Measurements from ENCODE around the gene APBB2.

The APBB2 gene

GRCh38 chr4:41044791-41045190 is 169.6 kb downstream of the APBB2 start:
- TF ChIP-seq, protein P1, sequence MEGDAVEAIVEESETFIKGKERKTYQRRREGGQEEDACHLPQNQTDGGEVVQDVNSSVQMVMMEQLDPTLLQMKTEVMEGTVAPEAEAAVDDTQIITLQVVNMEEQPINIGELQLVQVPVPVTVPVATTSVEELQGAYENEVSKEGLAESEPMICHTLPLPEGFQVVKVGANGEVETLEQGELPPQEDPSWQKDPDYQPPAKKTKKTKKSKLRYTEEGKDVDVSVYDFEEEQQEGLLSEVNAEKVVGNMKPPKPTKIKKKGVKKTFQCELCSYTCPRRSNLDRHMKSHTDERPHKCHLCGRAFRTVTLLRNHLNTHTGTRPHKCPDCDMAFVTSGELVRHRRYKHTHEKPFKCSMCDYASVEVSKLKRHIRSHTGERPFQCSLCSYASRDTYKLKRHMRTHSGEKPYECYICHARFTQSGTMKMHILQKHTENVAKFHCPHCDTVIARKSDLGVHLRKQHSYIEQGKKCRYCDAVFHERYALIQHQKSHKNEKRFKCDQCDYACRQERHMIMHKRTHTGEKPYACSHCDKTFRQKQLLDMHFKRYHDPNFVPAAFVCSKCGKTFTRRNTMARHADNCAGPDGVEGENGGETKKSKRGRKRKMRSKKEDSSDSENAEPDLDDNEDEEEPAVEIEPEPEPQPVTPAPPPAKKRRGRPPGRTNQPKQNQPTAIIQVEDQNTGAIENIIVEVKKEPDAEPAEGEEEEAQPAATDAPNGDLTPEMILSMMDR (conservative IDR thresholded peaks at IDR 0.05; ENCODE audit: low read depth, low read length), result no peak
- no peak overlapping the region for H3K4me3 ChIP-seq (ENCODE audit: low read length)
- no peak for DNase-seq (ENCODE audit: low read depth)

- DNase-seq (ENCODE audit: low read depth), result no peak
- TF ChIP-seq, protein P1 (conservative IDR thresholded peaks at IDR 0.05; ENCODE audit: low read depth, low read length), result peak; percentile 9
Measured at GRCh38 chr4:41044165-41044564, 170.2 kb downstream of the APBB2 start.

DNA sequence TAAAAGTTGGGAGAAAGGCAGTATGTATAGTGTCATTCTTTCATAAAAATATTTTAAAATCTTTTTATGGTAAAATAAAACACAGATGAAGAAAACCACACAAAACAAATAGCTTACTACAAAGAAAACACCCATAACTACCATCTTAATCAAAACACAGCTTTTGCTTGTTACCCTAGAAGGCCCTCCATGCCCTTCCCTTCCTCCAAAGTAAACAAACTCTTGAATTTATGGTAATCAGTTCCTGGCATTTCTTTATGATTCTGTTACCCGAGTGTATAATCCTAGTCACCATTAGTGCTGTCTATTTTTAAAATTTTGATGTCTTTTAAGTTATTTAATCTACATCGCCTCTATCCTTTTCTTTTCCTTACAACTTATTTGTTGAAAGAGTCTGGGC is 170.9 kb downstream of the APBB2 start:
- H3K4me3 ChIP-seq (ENCODE audit: low read length), result no peak overlapping the region
- TF ChIP-seq, protein P1 (conservative IDR thresholded peaks at IDR 0.05; ENCODE audit: low read depth, low read length), result no peak
- no peak for DNase-seq (ENCODE audit: low read depth)

More at GRCh38 chr4:41044165-41044564, 170.2 kb downstream of the APBB2 start:
- H3K4me3 ChIP-seq (ENCODE audit: low read length), result no peak overlapping the region

DNA sequence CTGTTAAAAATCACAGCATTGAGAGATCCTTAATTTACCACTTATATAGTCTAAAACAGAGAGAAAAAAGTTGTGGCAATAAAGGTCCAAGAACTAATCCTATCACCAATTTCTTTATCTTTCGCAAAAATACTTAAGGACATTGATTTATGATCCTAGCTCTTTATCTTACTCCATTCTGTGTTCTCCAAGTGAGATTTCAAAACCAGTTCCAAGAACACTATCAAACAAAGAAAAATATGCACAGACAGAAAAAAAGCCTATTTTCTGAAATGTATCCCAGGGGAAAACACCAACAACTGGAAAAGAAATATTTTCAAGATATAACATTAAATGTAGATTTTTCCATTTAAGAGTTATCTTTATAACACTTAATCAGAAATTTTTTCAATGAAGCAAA is 172.8 kb downstream of the APBB2 start:
- H3K4me3 ChIP-seq (ENCODE audit: low read length), result no peak overlapping the region
- TF ChIP-seq, protein P1 (conservative IDR thresholded peaks at IDR 0.05; ENCODE audit: low read depth, low read length), result no peak
- no peak for DNase-seq (ENCODE audit: low read depth)

- H3K4me3 ChIP-seq (ENCODE audit: low read length), result no peak overlapping the region
- TF ChIP-seq, protein P1 (conservative IDR thresholded peaks at IDR 0.05; ENCODE audit: low read depth, low read length), result no peak
- DNase-seq (ENCODE audit: low read depth), result no peak
Measured at GRCh38 chr4:41039317-41039716, 175.0 kb downstream of the APBB2 start.

DNA sequence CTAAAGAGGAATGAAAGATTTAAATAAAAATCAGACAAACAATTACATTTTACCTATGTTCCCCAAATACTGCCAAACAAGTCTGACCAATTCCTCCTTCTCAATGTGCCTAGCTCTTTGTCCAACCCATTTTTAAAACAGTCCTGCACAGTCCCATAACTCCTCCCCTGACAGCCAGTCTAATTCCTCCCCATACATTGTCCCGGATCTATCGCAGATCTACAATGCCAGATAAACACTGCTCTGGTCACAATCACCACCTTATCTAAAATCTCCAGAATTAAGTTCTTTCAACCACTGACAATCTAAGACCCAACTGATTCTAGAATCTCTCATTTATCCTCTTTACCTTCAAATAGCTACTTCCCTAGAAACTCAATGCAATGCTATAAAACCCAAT is 176.0 kb downstream of the APBB2 start:
- TF ChIP-seq, protein P1 (conservative IDR thresholded peaks at IDR 0.05; ENCODE audit: low read depth, low read length), result no peak
- no peak for DNase-seq (ENCODE audit: low read depth)
- H3K4me3 ChIP-seq (ENCODE audit: low read length), result no peak overlapping the region

- TF ChIP-seq, protein P1 (conservative IDR thresholded peaks at IDR 0.05; ENCODE audit: low read depth, low read length), result no peak
- H3K4me3 ChIP-seq (ENCODE audit: low read length), result no peak overlapping the region
- no peak for DNase-seq (ENCODE audit: low read depth)
Measured at GRCh38 chr4:41029098-41029497, 185.2 kb downstream of the APBB2 start.

Measured in retinal pigment epithelial cell (primary cell).